Measurements from ENCODE around the gene CXCR5.

DNA sequence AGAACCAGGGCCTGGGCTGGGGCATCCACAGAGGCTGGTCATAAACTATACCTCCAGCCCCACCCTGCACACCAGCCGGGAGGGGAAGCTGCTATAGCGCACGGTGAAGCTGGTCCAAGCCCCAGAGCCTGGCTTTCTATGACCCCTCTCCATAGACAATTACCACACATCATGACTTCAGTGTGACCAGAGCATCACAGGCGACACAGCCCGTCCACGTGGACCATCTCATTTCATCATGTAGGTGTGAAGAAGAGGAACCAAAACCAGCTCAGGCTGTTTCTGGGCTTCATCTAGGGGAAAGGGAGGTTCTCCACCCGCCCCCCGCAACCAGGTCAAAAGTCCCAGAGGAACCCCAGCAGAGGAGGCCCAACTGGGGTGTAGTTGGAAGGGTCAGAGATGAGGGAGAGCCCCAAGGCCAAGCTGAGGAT, 3.0 kb downstream of the CXCR5 start:
- TF ChIP-seq POLR2AphosphoS2 (IDR thresholded peaks at IDR 0.05; ENCODE audit: low read depth, low read length) (no peak), MEF2B (IDR thresholded peaks at IDR 0.05; ENCODE audit: partially characterized antibody, poor library complexity, severe bottlenecking) (peak; percentile 51), SMARCA5 (IDR thresholded peaks at IDR 0.05) (no peak), ZSCAN29 (IDR thresholded peaks at IDR 0.05) (no peak)
- TF ChIP-seq, protein P1, sequence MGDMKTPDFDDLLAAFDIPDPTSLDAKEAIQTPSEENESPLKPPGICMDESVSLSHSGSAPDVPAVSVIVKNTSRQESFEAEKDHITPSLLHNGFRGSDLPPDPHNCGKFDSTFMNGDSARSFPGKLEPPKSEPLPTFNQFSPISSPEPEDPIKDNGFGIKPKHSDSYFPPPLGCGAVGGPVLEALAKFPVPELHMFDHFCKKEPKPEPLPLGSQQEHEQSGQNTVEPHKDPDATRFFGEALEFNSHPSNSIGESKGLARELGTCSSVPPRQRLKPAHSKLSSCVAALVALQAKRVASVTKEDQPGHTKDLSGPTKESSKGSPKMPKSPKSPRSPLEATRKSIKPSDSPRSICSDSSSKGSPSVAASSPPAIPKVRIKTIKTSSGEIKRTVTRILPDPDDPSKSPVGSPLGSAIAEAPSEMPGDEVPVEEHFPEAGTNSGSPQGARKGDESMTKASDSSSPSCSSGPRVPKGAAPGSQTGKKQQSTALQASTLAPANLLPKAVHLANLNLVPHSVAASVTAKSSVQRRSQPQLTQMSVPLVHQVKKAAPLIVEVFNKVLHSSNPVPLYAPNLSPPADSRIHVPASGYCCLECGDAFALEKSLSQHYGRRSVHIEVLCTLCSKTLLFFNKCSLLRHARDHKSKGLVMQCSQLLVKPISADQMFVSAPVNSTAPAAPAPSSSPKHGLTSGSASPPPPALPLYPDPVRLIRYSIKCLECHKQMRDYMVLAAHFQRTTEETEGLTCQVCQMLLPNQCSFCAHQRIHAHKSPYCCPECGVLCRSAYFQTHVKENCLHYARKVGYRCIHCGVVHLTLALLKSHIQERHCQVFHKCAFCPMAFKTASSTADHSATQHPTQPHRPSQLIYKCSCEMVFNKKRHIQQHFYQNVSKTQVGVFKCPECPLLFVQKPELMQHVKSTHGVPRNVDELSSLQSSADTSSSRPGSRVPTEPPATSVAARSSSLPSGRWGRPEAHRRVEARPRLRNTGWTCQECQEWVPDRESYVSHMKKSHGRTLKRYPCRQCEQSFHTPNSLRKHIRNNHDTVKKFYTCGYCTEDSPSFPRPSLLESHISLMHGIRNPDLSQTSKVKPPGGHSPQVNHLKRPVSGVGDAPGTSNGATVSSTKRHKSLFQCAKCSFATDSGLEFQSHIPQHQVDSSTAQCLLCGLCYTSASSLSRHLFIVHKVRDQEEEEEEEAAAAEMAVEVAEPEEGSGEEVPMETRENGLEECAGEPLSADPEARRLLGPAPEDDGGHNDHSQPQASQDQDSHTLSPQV (IDR thresholded peaks at IDR 0.05) = no peak
- TF ChIP-seq, protein P2, sequence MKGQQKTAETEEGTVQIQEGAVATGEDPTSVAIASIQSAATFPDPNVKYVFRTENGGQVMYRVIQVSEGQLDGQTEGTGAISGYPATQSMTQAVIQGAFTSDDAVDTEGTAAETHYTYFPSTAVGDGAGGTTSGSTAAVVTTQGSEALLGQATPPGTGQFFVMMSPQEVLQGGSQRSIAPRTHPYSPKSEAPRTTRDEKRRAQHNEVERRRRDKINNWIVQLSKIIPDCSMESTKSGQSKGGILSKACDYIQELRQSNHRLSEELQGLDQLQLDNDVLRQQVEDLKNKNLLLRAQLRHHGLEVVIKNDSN (IDR thresholded peaks at IDR 0.05; ENCODE audit: borderline replicate concordance, extremely low read length, insufficient read depth, low read depth, low read length) = peak; percentile 41
- TF ChIP-seq, protein P3, sequence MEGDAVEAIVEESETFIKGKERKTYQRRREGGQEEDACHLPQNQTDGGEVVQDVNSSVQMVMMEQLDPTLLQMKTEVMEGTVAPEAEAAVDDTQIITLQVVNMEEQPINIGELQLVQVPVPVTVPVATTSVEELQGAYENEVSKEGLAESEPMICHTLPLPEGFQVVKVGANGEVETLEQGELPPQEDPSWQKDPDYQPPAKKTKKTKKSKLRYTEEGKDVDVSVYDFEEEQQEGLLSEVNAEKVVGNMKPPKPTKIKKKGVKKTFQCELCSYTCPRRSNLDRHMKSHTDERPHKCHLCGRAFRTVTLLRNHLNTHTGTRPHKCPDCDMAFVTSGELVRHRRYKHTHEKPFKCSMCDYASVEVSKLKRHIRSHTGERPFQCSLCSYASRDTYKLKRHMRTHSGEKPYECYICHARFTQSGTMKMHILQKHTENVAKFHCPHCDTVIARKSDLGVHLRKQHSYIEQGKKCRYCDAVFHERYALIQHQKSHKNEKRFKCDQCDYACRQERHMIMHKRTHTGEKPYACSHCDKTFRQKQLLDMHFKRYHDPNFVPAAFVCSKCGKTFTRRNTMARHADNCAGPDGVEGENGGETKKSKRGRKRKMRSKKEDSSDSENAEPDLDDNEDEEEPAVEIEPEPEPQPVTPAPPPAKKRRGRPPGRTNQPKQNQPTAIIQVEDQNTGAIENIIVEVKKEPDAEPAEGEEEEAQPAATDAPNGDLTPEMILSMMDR (IDR thresholded peaks at IDR 0.05 in 2 of 3, conservative IDR thresholded peaks at IDR 0.05 in 1 of 3; ENCODE audit: control insufficient read depth in 2 of 3, extremely low read depth in 1 of 3, insufficient read depth in 1 of 3, low read depth in 3 of 3, low read length in 3 of 3) = no peak
